ENCODE results near the gene MYO1D.

MYO1D gene

DNA sequence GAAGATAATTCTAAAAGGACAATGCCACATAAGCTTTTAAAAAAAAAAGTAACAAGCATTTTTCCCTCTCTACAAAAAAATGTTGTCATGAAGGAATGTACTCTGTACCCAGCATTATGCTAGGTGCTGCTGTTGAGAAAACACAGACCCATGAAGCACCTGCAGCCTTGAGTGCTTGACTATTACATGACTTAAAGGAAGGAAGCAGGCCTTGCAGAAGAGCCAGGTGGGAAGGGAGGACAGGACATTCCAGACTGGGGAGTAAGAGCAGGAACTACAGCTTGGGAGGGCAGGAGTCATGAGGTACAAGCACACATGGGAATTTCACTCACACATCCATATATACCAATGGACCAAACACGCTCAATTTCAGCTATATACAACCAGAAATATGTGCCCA lies 3.8 kb downstream of the MYO1D start:
- no CpG with 5 or more reads among the region's 1 CpG for WGBS, 2 donors (ENCODE audit: extremely low coverage in 2 of 2, insufficient read length in 2 of 2, insufficient replicate concordance in 1 of 2)
- no peak overlapping the region for H4K8ac ChIP-seq (ENCODE audit: low read depth, low read length)
- peaks cover 0 to 40% (median 13%) of the 10 kb centered on the region in 3 experiments for H3K27me3 ChIP-seq (ENCODE audit: control insufficient read depth in 3 of 3, insufficient read depth in 3 of 3, low read depth in 1 of 3, low read length in 3 of 3)

DNA sequence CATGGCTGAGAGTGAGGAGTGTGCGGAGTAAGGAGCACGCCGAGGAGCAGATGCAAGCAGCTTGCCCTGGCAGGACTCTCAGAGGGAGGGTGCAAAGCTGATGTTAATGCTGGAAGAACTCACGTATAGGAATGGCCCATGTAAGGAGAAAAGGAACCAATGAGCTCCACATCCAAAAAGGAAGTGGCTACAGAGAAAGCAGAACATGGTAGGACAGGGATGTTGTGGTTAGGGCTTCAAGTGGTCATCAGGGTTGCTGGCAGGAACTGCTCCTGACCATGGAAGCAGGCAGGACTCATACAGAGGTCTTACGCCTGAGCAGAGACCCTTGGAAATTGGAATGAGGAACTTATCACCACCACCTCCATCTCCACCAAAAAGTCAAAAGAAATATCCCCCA lies 5.2 kb downstream of the MYO1D start:
- no peak overlapping the region for H3K9ac ChIP-seq (ENCODE audit: low read depth, low read length, poor library complexity)
- H3K36me3 ChIP-seq (replicated peaks in 1 of 2; ENCODE audit: control insufficient read depth in 2 of 2, insufficient read depth in 2 of 2, low read length in 2 of 2): no peaks in the 10 kb centered on the region
- no peak overlapping the region for H2BK5ac ChIP-seq (ENCODE audit: low read length)
- H2AFZ ChIP-seq (ENCODE audit: low read length): no peak overlapping the region
- no peaks in the 10 kb centered on the region for H3K79me1 ChIP-seq (ENCODE audit: low read depth, low read length)
- WGBS, 2 donors (ENCODE audit: extremely low coverage in 2 of 2, insufficient read length in 2 of 2, insufficient replicate concordance in 1 of 2): no CpG with 5 or more reads among the region's 5 CpGs
- H3K27me3 ChIP-seq (ENCODE audit: control insufficient read depth in 3 of 3, insufficient read depth in 3 of 3, low read depth in 1 of 3, low read length in 3 of 3): peaks cover 0 to 42% (median 11%) of the 10 kb centered on the region in 3 experiments
- no peak overlapping the region for H3K18ac ChIP-seq (ENCODE audit: low read length)
- H3K23ac ChIP-seq (ENCODE audit: low read depth, low read length, poor library complexity): no peak overlapping the region
- no peak overlapping the region for H2BK12ac ChIP-seq (ENCODE audit: low read length)
- no peak overlapping the region for H4K91ac ChIP-seq (ENCODE audit: low read depth, low read length, poor library complexity)
- no peak overlapping the region for H3K4me3 ChIP-seq (ENCODE audit: low read length in 2 of 2)
- H3K14ac ChIP-seq (ENCODE audit: low read length): no peak overlapping the region
- no peaks in the 10 kb centered on the region for H3K9me3 ChIP-seq (replicated peaks in 1 of 2; ENCODE audit: control insufficient read depth in 2 of 2, insufficient read depth in 1 of 2, low read depth in 1 of 2, low read length in 2 of 2)
- no peak overlapping the region for H3K4me2 ChIP-seq (ENCODE audit: insufficient read depth, low read length, poor library complexity, severe bottlenecking)
- H4K8ac ChIP-seq (ENCODE audit: low read depth, low read length): no peak overlapping the region
- H2BK120ac ChIP-seq (ENCODE audit: low read depth, low read length): no peak overlapping the region
- H3K4me1 ChIP-seq (ENCODE audit: control insufficient read depth in 2 of 2, insufficient read depth in 1 of 2, low read depth in 1 of 2, low read length in 2 of 2): no peaks in the 10 kb centered on the region
- no peak for DNase-seq (ENCODE audit: low spot score)
- H2AK5ac ChIP-seq (ENCODE audit: low read depth, low read length): no peak overlapping the region
- H2BK15ac ChIP-seq (ENCODE audit: low read length): no peak overlapping the region
- H3K4ac ChIP-seq (ENCODE audit: low read length): no peak overlapping the region
- no peak overlapping the region for H3K27ac ChIP-seq (replicated peaks; ENCODE audit: low read length)

More for the DNA sequence above, 3.8 kb downstream of the MYO1D start:
- Histone ChIP-seq H2BK15ac (ENCODE audit: low read length) (no peak overlapping the region), H3K23ac (ENCODE audit: low read depth, low read length, poor library complexity) (no peak overlapping the region), H4K91ac (ENCODE audit: low read depth, low read length, poor library complexity) (no peak overlapping the region), H3K18ac (ENCODE audit: low read length) (no peak overlapping the region), H2BK120ac (ENCODE audit: low read depth, low read length) (no peak overlapping the region), H2AFZ (ENCODE audit: low read length) (no peak overlapping the region), H3K4me3 (ENCODE audit: low read length in 2 of 2) (no peak overlapping the region), H2AK5ac (ENCODE audit: low read depth, low read length) (no peak overlapping the region), H3K4me2 (ENCODE audit: insufficient read depth, low read length, poor library complexity, severe bottlenecking) (no peak overlapping the region), H3K9me3 (replicated peaks in 1 of 2; ENCODE audit: control insufficient read depth in 2 of 2, insufficient read depth in 1 of 2, low read depth in 1 of 2, low read length in 2 of 2) (no peaks in the 10 kb centered on the region), H3K27ac (replicated peaks; ENCODE audit: low read length) (no peak overlapping the region), H3K9ac (ENCODE audit: low read depth, low read length, poor library complexity) (no peak overlapping the region), H3K36me3 (replicated peaks in 1 of 2; ENCODE audit: control insufficient read depth in 2 of 2, insufficient read depth in 2 of 2, low read length in 2 of 2) (no peaks in the 10 kb centered on the region), H3K79me1 (ENCODE audit: low read depth, low read length) (no peaks in the 10 kb centered on the region), H2BK5ac (ENCODE audit: low read length) (no peak overlapping the region), H3K14ac (ENCODE audit: low read length) (no peak overlapping the region), H2BK12ac (ENCODE audit: low read length) (no peak overlapping the region), H3K4ac (ENCODE audit: low read length) (no peak overlapping the region), H3K4me1 (ENCODE audit: control insufficient read depth in 2 of 2, insufficient read depth in 1 of 2, low read depth in 1 of 2, low read length in 2 of 2) (peaks cover 2 to 3% of the 10 kb centered on the region in 2 donors)
- DNase-seq (ENCODE audit: low spot score): no peak

DNA sequence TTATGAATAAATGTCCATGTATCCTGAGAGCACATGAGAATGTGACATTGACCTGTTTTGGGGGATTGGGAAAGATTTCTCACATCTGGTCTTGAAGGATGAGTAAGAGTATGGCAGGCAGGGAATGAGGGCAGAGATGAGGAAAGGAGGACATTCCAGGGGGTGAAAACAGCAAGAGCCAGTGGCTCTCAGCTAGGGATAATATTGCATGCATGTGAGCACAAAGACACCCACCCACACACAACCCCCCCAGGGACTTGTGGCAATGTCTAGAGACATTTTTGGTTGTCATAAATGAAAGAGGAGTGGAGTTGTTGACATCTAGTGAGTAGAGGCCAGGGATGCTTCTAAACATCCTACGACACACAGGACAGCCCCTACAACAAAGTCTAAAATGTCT lies 6.0 kb downstream of the MYO1D start:
- Histone ChIP-seq H3K9ac (ENCODE audit: low read depth, low read length, poor library complexity) (no peak overlapping the region), H2BK5ac (ENCODE audit: low read length) (no peak overlapping the region), H2AK5ac (ENCODE audit: low read depth, low read length) (no peak overlapping the region), H3K4me1 (ENCODE audit: control insufficient read depth in 2 of 2, insufficient read depth in 1 of 2, low read depth in 1 of 2, low read length in 2 of 2) (no peaks in the 10 kb centered on the region), H4K8ac (ENCODE audit: low read depth, low read length) (no peak overlapping the region), H3K4ac (ENCODE audit: low read length) (no peak overlapping the region), H2AFZ (ENCODE audit: low read length) (no peak overlapping the region), H3K36me3 (replicated peaks in 1 of 2; ENCODE audit: control insufficient read depth in 2 of 2, insufficient read depth in 2 of 2, low read length in 2 of 2) (no peaks in the 10 kb centered on the region), H2BK15ac (ENCODE audit: low read length) (no peak overlapping the region), H2BK120ac (ENCODE audit: low read depth, low read length) (no peak overlapping the region), H3K27ac (replicated peaks; ENCODE audit: low read length) (no peak overlapping the region), H2BK12ac (ENCODE audit: low read length) (no peak overlapping the region), H3K23ac (ENCODE audit: low read depth, low read length, poor library complexity) (no peak overlapping the region), H3K18ac (ENCODE audit: low read length) (no peak overlapping the region), H3K27me3 (ENCODE audit: control insufficient read depth in 3 of 3, insufficient read depth in 3 of 3, low read depth in 1 of 3, low read length in 3 of 3) (peaks cover 0 to 35% (median 7%) of the 10 kb centered on the region in 3 experiments), H3K4me3 (ENCODE audit: low read length in 2 of 2) (no peak overlapping the region), H3K9me3 (replicated peaks in 1 of 2; ENCODE audit: control insufficient read depth in 2 of 2, insufficient read depth in 1 of 2, low read depth in 1 of 2, low read length in 2 of 2) (no peaks in the 10 kb centered on the region), H3K79me1 (ENCODE audit: low read depth, low read length) (no peaks in the 10 kb centered on the region), H3K4me2 (ENCODE audit: insufficient read depth, low read length, poor library complexity, severe bottlenecking) (no peak overlapping the region), H4K91ac (ENCODE audit: low read depth, low read length, poor library complexity) (no peak overlapping the region), H3K14ac (ENCODE audit: low read length) (no peak overlapping the region)
- no peak for DNase-seq (ENCODE audit: low spot score)
- WGBS, 2 donors (ENCODE audit: extremely low coverage in 2 of 2, insufficient read length in 2 of 2, insufficient replicate concordance in 1 of 2): no CpG with 5 or more reads among the region's 1 CpG

DNA sequence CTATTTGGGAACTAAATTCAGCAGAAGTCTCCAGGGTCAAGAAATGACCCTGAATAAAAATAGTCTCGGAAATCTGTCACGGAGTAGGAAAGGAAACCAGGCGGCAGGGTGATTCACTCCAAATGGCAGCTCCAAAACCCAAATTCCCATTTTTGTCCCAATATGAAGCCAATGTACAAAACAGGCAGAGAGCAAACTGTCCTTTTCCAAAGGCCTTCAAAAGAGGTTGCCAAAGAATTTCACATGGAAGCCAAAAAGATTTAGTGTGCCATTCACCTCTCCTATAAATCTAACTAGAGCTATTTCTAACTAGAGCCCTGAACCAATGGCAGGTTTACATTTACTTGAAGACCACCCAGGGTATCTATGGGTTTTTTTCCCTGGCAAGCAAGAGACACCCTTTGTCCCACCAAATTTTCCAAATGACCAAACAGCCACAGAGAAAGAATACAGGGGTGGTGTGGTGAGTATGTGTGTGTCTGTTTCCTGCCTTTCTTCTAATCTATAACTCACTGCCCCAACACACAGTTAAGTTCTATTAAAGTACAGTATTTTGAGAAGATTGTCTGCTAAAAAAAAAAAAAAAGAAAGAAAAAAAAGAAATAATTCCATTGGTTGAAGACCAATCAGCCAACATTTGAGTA lies 6.8 kb downstream of the MYO1D start:
- Histone ChIP-seq H3K4me3 (ENCODE audit: low read length in 2 of 2) (no peak overlapping the region), H3K14ac (ENCODE audit: low read length) (no peak overlapping the region), H3K18ac (ENCODE audit: low read length) (no peak overlapping the region), H2BK5ac (ENCODE audit: low read length) (no peak overlapping the region), H3K27me3 (ENCODE audit: control insufficient read depth in 3 of 3, insufficient read depth in 3 of 3, low read depth in 1 of 3, low read length in 3 of 3) (peaks cover 0 to 35% (median 0%) of the 10 kb centered on the region in 3 experiments), H3K4me2 (ENCODE audit: insufficient read depth, low read length, poor library complexity, severe bottlenecking) (no peak overlapping the region), H2AFZ (ENCODE audit: low read length) (no peak overlapping the region), H3K79me1 (ENCODE audit: low read depth, low read length) (no peaks in the 10 kb centered on the region), H3K9me3 (replicated peaks in 1 of 2; ENCODE audit: control insufficient read depth in 2 of 2, insufficient read depth in 1 of 2, low read depth in 1 of 2, low read length in 2 of 2) (no peaks in the 10 kb centered on the region), H4K8ac (ENCODE audit: low read depth, low read length) (no peak overlapping the region), H3K9ac (ENCODE audit: low read depth, low read length, poor library complexity) (no peak overlapping the region), H3K36me3 (replicated peaks in 1 of 2; ENCODE audit: control insufficient read depth in 2 of 2, insufficient read depth in 2 of 2, low read length in 2 of 2) (no peaks in the 10 kb centered on the region), H2BK12ac (ENCODE audit: low read length) (no peak overlapping the region), H2AK5ac (ENCODE audit: low read depth, low read length) (no peak overlapping the region), H3K4me1 (ENCODE audit: control insufficient read depth in 2 of 2, insufficient read depth in 1 of 2, low read depth in 1 of 2, low read length in 2 of 2) (no peaks in the 10 kb centered on the region), H3K23ac (ENCODE audit: low read depth, low read length, poor library complexity) (no peak overlapping the region), H2BK120ac (ENCODE audit: low read depth, low read length) (no peak overlapping the region), H2BK15ac (ENCODE audit: low read length) (no peak overlapping the region), H3K4ac (ENCODE audit: low read length) (no peak overlapping the region), H3K27ac (replicated peaks; ENCODE audit: low read length) (no peak overlapping the region), H4K91ac (ENCODE audit: low read depth, low read length, poor library complexity) (no peak overlapping the region)
- DNase-seq (ENCODE audit: low spot score): no peak
- WGBS, 2 donors (ENCODE audit: extremely low coverage in 2 of 2, insufficient read length in 2 of 2, insufficient replicate concordance in 1 of 2): no CpG with 5 or more reads among the region's 3 CpGs
